GM19438 (cell line): Measurements from ENCODE around the gene ZNF71.
"Not testable (repeated sequence)": the region's sequence is repeated elsewhere in the genome, so short reads cannot be mapped to it uniquely, and the experiment has no call there.

Source experiments
- ATAC-seq: cut with Tn5 transposase; IDR thresholded peaks from one replicate; pipeline ENCODE4 v1.9.1; 2021; ENCODE audit warnings: low read depth; ENCODE audit not compliant: unreplicated experiment

Gene ZNF71

GRCh38 chr19:56619121-56619520 is 24.0 kb downstream of the ZNF71 start:
- ATAC-seq = no peak

DNA sequence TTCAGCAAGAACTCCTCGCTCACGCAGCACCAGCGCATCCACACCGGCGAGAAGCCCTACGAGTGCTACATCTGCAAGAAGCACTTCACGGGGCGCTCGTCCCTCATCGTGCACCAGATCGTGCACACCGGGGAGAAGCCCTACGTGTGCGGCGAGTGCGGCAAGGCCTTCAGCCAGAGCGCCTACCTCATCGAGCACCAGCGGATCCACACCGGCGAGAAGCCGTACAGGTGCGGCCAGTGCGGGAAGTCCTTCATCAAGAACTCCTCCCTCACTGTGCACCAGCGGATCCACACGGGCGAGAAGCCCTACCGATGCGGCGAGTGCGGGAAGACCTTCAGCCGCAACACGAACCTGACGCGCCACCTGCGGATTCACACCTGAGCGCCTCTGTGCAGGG is 27.3 kb downstream of the ZNF71 start:
- ATAC-seq = no peak

- no peak for ATAC-seq
Observed at GRCh38 chr19:56623006-56623405, 27.9 kb downstream of the ZNF71 start.

DNA sequence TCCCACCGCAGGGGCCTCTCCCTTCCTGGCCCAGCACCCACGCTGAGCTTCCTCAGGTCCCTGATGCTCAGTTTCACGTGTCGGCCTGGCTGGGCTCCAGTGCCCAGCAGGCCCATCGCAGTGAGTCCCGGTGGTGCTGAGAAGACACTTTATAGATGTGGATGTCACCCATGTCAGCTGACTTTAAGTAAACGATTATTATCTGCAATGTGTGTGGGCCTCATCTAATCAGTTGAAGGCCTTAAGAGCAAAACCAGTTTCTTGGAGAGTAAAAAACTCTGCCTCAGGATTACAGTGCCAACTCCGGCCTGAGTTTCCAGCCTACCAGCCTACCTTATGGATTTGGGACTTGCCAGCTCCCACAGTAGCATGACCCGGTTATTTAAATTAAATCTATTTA is 30.6 kb downstream of the ZNF71 start:
- ATAC-seq = no peak

- no peak for ATAC-seq
Observed at GRCh38 chr19:56633021-56633420, 37.9 kb downstream of the ZNF71 start.

DNA sequence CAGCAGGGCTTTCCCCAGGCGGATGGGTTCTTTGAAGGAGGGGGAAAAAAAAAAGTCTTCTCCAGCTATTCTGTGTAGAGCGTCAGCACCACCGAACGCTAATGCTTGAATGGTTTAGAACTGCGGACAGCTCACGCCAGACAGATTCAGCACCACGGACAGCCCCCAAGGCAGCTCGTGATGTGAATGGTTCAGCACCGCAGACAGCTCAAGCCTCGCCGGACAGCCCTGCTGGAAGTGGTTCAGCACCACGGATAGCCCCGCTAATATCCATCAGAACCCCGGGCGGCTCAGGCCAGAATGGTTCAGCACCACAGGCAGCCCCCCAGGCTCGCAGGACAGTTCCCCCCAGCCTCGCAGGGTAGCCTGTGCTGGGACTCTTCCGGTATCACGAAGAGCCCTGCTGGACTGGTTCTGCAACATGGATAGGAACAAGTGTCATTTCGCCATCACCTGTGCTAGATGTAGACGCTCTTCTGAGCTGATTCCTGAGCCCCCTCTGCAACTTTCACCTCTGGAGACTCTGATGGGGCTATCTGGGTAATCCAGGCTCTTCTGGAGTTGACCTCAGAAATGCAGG is 43.0 kb downstream of the ZNF71 start:
- ATAC-seq = no peak

GRCh38 chr19:56639217-56639616 is 44.1 kb downstream of the ZNF71 start:
- no peak for ATAC-seq

DNA sequence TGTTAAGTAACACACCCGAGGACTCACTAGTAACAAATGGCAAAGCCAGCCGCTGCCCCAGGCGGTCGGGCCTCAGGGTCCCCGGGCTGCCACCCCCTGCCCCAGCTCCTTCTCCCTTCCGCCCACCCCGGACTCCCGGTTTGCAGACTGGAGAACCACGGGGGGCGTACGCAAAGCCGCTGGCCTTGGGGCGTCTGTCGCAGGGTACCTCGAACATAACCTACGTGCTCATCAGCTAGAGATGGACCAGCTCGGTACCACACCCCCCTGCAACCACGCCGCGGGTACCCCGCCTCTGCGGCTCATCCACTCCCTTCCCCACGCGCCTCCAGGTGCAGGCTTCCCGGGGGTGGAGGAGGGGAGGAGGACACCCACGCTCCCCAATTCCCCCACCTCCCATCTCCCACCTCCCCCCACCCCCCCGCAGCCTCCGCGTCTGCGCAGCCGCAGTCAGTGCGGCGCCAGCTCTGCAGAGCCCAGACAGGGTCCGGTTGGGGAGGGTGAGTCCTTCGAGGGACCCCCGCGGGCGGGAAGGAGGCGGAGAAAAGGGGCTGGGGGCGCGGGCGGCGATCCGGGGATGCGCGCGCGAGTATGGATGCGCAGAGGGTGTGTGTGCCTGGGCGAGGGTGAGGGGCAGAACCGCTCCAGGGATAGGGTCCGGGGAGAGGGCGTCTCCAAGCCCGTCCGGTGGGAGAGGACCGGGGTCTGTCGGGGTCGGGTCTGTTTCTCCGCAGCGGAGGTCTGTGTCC is 47.8 kb downstream of the ZNF71 start, which contains the start of gene SMIM17:
Gene SMIM17, plus strand, starts transcription at position 449 of the 749 bp plus-strand sequence. CDS start 2,509 bp downstream, outside the sequence.
- no peak for ATAC-seq

DNA sequence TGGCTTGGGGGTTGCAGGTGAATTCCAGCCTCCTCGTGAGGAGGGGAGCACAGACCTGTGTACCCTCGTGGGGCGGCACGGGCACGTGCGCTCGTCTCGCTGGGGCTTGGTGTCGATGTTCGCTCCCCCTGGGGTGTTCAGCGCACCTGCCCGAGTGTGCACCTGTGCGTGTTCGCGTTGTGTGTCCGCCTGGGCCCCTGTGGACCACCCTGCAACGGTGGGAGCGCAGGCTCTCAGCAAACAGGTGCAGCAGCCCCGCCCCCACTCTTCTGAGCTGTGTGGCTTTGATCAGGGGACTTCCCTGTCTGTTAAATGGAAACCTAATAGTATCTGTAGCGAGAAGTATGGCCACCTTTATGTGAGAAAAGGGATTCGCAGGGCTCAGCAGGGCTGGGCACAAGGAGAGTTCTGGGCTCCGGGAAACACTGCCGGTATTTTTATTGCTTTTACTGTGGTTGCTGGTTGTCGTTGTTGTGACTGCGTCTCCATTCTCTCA is 48.4 kb downstream of the ZNF71 start:
- no peak for ATAC-seq

DNA sequence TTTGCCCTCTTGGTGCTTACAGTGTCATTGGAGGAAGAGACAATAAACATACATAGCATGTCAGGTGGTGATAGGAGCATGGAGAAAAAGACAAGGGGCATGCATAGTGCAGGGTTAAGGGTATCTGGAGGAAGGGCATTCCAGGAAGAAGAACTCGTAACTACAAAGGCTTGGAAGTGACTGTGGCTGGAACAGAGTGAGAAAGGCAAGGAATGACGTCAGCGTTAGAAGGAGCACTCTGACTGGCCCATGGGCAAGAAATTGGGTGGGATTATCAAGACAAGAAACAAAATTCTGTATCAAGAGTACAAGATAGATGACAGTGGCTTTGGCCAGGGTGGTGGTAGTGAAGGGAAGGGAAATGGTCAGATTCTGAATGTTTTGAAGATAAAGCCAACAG is 59.0 kb downstream of the ZNF71 start:
- ATAC-seq = no peak

DNA sequence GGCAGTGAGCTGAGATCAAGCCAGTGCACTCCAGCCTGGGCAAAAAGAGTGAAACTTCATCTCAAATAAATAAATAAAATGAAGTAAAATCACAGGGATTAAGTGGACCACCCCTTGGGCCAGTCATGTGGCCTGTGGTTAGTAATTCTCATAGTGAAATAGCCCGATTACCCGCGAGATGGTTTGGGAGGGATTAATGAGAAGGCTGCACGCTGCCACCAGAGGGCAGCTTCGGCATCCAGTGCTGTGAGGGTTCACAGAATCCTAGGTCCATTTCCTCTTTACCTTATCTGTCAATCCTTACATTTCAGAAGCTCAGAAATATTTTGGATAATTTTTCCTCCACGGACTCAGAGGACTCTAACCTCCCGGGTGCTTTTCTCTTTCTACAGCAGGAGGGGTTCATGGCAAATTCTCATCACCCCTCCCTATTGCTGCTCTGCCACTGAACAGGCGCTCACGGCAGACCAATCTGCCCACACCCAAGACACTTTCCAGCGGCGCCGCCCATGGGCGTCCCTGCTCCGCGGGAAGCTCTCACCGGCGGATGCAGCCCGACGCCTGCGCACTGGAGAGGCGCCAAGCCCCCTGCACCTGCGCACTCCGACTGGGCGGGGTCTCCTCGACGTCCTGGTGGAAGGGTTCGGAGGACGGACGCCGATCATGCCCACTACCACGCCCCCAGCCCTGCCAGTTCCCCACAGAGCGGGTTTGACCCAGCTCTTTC is 65.4 kb downstream of the ZNF71 start:
- ATAC-seq = no peak

DNA sequence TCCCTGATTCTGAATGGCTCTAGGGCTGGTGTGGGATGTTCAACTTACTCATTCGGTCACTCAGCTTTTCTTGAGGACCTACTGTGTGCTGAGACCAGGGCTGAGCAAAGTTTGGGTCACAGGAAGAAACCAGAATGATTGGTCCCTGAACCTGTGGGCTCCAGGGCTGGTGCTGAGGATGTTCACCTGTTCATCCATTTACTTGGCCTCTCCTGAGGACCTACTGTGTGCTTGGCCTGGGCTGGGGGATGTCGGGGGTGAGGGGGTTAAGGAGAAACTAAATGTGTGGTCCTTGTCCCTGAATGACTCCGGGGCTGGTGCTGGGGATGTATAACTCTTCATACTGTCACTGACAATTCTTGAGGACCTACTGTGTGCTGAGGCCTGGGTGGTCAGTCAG is 66.1 kb downstream of the ZNF71 start:
- no peak for ATAC-seq

DNA sequence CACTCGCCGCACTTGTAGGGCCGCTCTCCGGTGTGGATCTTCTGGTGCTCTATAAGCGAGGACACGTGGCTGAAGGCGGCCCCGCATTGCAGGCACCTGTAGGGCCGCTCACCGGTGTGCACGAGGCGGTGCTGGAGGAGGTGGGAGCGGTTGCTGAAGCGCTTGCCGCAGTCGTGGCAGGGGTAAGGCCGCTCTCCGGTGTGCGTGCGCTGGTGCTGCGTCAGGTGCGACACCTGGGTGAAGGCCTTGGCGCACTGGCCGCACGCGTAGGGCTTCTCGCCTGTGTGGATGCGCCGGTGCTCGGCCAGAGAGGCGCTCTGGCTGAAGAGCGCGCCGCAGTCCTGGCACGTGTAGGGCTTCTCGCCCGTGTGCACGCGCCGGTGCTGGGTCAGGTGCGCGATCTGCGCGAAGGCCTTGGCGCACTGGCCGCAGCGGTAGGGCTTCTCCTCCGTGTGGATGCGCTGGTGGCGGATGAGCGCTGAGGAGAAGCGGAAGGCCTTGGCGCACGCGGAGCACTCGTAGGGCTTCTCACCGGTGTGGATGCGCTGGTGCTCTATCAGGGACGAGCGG is 68.9 kb downstream of the ZNF71 start:
- ATAC-seq = no peak

DNA sequence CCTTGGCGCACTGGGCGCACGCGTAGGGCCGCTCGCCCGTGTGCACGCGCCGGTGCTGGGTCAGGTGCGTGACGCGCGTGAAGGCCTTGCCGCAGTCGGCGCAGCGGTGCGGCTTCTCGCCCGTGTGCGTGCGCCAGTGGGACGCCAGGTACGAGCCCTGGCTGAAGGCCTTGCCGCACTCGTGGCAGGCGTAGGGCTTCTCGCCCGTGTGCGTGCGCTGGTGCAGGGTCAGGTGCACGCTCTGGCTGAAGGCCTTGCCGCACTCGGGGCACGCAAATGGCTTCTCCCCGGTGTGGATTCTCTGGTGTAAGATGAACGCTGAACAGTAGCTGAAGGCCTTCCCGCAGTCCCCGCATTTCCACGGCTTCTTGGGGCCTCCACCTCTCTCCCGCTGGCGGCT is 69.4 kb downstream of the ZNF71 start:
- no peak for ATAC-seq

DNA sequence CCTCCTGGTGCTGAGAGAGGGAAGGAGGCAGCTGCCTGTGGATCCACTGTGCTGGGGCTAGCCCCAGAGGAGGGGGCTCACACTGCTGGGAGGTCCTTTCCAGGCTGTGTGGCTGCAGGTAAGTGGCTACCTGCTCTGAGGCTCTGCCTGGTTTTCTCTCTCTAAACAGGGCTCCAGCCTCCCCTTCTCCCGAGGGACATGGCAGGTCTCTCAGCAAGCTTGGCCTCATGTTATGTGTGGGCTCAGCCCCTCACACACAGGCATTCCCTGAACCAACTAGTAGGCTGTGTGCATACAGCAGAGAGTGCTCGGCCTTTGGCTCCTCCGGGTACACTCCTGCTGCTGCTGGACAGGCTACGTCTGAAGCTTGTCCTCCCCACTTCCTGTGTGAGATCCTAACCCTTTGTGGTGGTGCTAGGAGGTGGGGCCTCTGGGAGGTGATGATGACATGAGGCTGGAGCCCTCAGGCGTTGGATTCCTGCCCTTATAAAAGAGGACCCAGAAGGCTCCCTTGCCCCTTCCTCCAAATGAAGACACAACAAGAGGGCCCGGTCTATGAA is 72.3 kb downstream of the ZNF71 start:
- ATAC-seq = no peak

DNA sequence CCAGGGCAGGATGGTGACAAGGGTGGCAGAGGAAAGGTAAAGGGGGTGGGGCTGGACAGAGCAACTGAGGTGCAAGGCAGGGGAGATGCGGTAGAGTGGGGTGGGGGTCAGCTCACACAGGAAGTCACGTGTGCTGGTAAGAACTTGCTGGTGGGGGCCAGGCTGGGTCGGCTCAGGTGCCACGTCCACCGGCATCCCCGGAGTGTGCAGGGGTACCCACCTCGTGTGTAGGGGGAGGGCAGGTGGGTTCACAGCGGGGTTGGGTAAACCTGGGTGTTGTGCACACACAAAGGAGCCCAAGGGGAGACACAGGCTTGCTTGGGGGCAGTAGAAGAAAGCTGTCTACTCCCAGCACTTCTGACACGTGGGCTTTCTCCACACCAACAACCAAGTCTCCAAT is 73.6 kb downstream of the ZNF71 start:
- ATAC-seq = no peak

GRCh38 chr19:56670401-56670960 is 75.4 kb downstream of the ZNF71 start:
- ATAC-seq = no peak

DNA sequence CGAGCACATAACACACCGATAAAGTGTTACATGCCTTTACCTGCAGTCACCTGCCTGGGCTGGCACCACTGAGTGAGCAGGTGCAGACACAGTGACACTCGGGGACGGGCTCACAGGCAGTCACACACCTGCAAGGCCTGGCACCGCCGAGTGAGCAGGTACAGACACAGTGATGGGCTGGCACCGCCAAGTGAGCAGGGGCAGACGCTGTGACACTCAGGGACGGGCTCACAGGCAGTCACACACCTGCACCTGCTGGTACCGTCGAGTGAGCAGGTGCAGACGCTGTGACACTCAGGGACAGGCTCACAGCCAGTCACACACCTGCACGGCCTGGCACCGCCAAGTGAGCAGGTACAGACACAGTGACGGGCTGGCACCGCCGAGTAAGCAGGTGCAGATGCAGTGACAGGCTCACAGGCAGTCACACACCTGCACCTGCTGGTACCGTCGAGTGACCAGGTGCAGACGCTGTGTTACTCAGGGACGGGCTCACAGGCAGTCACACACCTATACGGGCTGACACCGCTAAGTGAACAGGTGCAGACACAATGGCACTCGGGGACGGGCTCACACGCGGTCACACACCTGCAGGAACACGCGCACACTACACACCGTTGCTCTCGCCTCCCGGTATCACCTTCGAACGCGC is 76.0 kb downstream of the ZNF71 start:
- ATAC-seq = no peak

DNA sequence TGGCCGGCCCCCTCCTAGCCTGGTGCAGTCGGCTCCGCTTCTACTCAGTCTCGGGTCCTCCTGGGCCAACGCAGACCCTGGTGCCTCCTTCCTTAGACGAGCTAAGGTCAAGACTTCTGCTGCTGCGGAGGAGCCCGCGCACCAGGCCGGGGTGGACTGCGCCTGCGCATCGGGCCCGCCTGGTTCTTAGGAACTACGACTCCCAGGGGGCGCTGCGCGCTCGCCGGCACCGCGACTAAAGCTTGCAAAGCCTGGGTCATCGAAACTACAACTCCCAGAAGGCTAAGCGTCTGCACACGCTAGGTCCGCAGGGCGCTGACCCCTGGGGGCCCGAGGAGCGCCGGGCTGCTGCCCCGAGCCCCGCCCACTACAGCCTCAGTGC is 76.5 kb downstream of the ZNF71 start, which contains the start of gene ZNF835:
Gene ZNF835, minus strand, starts transcription at position 145 of the 382 bp plus-strand sequence. CDS start 6,559 bp downstream, outside the sequence.
- ATAC-seq = no peak

GRCh38 chr19:56672610-56673009 is 77.5 kb downstream of the ZNF71 start:
- ATAC-seq = not testable (repeated sequence)
